ENCODE results near the gene PPP4R3A.

The PPP4R3A gene

DNA sequence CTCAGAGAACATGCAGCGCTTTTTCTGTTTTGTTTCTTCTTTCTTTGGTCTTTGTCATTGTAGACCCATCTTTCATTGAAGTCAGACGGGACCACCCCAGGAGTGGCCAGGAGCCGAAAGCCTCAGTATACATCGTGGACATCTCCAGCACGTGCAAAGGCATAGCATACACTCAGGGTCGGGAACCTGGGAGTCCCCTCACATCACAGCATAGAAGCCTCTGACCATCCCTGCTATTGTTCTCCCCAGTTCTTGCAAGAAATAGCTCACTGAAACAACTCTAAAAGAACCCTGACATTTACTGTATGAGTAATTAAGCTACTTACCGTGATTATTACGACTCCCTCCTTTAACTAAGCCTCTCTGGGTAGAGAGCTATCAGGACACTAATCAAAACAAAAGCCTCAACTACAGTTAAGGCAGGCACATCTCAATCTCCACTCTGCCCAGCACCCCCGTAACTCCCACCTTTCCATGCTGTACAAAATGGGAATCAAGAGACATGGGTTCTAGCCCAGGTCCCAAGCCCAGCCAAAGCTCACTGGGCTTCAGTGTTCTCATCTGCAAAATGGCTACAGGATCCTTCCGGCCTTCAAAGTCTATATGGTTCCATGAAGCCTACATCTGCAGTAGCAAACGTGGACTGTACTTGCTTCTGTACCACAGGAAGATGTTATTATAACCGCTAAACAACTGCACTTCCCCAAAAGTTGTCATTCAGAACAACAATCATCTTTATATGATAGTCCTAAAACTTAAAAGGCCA lies 99.2 kb downstream of the PPP4R3A start:
- ChIA-PET POLR2A (no interaction called here), CTCF (interaction anchor here (2.0 kb wide), 1 partner anchor 87 kb away, joined by 6 read pairs; no protein-coding TSS in a partner anchor)
- H3K4me3 ChIP-seq (ENCODE audit: low read depth, low read length): no peak overlapping the region
- no peak for TF ChIP-seq ZNF747 (tag by site-specific recombination; IDR thresholded peaks at IDR 0.05)
- TF ChIP-seq, protein P1, sequence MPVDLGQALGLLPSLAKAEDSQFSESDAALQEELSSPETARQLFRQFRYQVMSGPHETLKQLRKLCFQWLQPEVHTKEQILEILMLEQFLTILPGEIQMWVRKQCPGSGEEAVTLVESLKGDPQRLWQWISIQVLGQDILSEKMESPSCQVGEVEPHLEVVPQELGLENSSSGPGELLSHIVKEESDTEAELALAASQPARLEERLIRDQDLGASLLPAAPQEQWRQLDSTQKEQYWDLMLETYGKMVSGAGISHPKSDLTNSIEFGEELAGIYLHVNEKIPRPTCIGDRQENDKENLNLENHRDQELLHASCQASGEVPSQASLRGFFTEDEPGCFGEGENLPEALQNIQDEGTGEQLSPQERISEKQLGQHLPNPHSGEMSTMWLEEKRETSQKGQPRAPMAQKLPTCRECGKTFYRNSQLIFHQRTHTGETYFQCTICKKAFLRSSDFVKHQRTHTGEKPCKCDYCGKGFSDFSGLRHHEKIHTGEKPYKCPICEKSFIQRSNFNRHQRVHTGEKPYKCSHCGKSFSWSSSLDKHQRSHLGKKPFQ (tag by site-specific recombination; IDR thresholded peaks at IDR 0.05): no peak
- TF ChIP-seq ZNF114 (tag by site-specific recombination; IDR thresholded peaks at IDR 0.05): no peak
- TF ChIP-seq ZNF248 (tag by site-specific recombination; IDR thresholded peaks at IDR 0.05): no peak
- no peak for TF ChIP-seq GLI4 (tag by site-specific recombination; IDR thresholded peaks at IDR 0.05)
- no peak for TF ChIP-seq ZNF214 (tag by site-specific recombination; IDR thresholded peaks at IDR 0.05; ENCODE audit: borderline replicate concordance)
- TF ChIP-seq, protein P2, sequence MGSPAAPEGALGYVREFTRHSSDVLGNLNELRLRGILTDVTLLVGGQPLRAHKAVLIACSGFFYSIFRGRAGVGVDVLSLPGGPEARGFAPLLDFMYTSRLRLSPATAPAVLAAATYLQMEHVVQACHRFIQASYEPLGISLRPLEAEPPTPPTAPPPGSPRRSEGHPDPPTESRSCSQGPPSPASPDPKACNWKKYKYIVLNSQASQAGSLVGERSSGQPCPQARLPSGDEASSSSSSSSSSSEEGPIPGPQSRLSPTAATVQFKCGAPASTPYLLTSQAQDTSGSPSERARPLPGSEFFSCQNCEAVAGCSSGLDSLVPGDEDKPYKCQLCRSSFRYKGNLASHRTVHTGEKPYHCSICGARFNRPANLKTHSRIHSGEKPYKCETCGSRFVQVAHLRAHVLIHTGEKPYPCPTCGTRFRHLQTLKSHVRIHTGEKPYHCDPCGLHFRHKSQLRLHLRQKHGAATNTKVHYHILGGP (tag by site-specific recombination; IDR thresholded peaks at IDR 0.05): no peak
- no peak for TF ChIP-seq ZNF175 (tag by site-specific recombination; IDR thresholded peaks at IDR 0.05)
- TF ChIP-seq ZNF274 (IDR thresholded peaks at IDR 0.05; ENCODE audit: low read length): no peak
- no peak for TF ChIP-seq ZNF274 (tag by site-specific recombination; IDR thresholded peaks at IDR 0.05; ENCODE audit: borderline replicate concordance)
- no peak for TF ChIP-seq GLI2 (tag by site-specific recombination; IDR thresholded peaks at IDR 0.05; ENCODE audit: borderline replicate concordance, low read depth)
- no peak for TF ChIP-seq MYNN (tag by site-specific recombination; IDR thresholded peaks at IDR 0.05; ENCODE audit: borderline replicate concordance)
- no peak for TF ChIP-seq ZNF677 (tag by site-specific recombination; IDR thresholded peaks at IDR 0.05)
- no peak for TF ChIP-seq ZNF843 (tag by site-specific recombination; IDR thresholded peaks at IDR 0.05)
- no peak for TF ChIP-seq ZNF223 (tag by site-specific recombination; IDR thresholded peaks at IDR 0.05)
- peaks cover 0 to 20% of the 10 kb centered on the region in 2 experiments; a peak in 2 of 3 replicates for H3K36me3 ChIP-seq (ENCODE audit: control insufficient read depth in 2 of 2, insufficient read depth in 1 of 2, low read length in 2 of 2)
- no peaks in the 10 kb centered on the region for H3K4me1 ChIP-seq (ENCODE audit: control insufficient read depth, insufficient read depth, low read length)
- H3K27ac ChIP-seq (ENCODE audit: extremely low read depth, low read depth, low read length): no peak overlapping the region
- no peaks in the 10 kb centered on the region for H3K9me3 ChIP-seq (ENCODE audit: control insufficient read depth, insufficient read depth, low read depth, low read length)

DNA sequence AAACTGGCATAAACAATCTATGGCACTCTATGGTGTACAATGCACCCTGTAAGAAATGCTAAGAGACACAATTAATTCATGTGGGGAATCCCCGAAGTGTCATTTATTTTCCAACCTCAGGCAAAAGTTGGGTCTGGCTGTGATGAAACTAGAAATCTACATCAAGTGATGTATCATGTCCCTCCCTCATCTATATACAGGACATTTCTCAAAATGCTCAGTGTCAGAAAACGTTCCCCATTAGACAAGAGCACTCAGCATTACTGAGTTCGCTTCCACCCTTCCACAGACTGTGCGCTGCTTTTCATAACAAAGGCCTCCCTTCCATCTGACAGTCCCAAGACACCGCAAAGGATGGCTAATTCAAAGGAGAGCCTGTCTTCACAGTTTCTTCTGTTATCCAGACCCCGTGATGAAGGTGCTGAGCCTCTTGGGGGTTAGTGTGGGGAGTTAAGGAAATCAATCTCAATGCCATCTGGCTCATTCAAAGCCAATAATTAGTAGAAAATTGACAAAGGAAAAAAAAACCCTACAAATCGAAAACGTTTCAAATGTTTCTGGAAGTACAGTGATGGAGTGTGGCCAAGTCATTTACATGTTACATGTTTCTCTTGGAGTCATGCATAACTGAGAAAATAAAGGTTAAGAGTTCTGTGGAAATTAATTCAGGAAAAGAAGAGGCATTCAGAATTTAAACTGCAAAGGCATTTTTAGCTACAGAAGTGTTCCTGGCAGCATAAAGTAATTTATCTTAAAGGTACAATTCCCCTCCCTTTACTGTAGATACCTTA lies 100.0 kb downstream of the PPP4R3A start:
- POLR2A ChIA-PET: no interaction called here
- Histone ChIP-seq H3K36me3 (ENCODE audit: control insufficient read depth in 2 of 2, insufficient read depth in 1 of 2, low read length in 2 of 2) (peaks cover 0 to 23% of the 10 kb centered on the region in 2 experiments; a peak in 2 of 3 replicates), H3K27ac (ENCODE audit: extremely low read depth, low read depth, low read length) (no peak overlapping the region), H3K4me3 (ENCODE audit: low read depth, low read length) (no peak overlapping the region), H3K9me3 (ENCODE audit: control insufficient read depth, insufficient read depth, low read depth, low read length) (no peaks in the 10 kb centered on the region), H3K4me1 (ENCODE audit: control insufficient read depth, insufficient read depth, low read length) (no peaks in the 10 kb centered on the region)
- CTCF ChIA-PET: interaction anchor here (2.0 kb wide), 1 partner anchor 87 kb away, joined by 6 read pairs; no protein-coding TSS in a partner anchor
- TF ChIP-seq MZF1 (tag by site-specific recombination; IDR thresholded peaks at IDR 0.05; ENCODE audit: borderline replicate concordance) (no peak), ZNF350 (tag by site-specific recombination; IDR thresholded peaks at IDR 0.05) (no peak), GFI1B (tag by site-specific recombination; IDR thresholded peaks at IDR 0.05) (no peak), ZBTB48 (tag by site-specific recombination; IDR thresholded peaks at IDR 0.05) (no peak), SP2 (tag by site-specific recombination; IDR thresholded peaks at IDR 0.05) (no peak), ZEB2 (tag by site-specific recombination; IDR thresholded peaks at IDR 0.05) (no peak)
- TF ChIP-seq, protein P3, sequence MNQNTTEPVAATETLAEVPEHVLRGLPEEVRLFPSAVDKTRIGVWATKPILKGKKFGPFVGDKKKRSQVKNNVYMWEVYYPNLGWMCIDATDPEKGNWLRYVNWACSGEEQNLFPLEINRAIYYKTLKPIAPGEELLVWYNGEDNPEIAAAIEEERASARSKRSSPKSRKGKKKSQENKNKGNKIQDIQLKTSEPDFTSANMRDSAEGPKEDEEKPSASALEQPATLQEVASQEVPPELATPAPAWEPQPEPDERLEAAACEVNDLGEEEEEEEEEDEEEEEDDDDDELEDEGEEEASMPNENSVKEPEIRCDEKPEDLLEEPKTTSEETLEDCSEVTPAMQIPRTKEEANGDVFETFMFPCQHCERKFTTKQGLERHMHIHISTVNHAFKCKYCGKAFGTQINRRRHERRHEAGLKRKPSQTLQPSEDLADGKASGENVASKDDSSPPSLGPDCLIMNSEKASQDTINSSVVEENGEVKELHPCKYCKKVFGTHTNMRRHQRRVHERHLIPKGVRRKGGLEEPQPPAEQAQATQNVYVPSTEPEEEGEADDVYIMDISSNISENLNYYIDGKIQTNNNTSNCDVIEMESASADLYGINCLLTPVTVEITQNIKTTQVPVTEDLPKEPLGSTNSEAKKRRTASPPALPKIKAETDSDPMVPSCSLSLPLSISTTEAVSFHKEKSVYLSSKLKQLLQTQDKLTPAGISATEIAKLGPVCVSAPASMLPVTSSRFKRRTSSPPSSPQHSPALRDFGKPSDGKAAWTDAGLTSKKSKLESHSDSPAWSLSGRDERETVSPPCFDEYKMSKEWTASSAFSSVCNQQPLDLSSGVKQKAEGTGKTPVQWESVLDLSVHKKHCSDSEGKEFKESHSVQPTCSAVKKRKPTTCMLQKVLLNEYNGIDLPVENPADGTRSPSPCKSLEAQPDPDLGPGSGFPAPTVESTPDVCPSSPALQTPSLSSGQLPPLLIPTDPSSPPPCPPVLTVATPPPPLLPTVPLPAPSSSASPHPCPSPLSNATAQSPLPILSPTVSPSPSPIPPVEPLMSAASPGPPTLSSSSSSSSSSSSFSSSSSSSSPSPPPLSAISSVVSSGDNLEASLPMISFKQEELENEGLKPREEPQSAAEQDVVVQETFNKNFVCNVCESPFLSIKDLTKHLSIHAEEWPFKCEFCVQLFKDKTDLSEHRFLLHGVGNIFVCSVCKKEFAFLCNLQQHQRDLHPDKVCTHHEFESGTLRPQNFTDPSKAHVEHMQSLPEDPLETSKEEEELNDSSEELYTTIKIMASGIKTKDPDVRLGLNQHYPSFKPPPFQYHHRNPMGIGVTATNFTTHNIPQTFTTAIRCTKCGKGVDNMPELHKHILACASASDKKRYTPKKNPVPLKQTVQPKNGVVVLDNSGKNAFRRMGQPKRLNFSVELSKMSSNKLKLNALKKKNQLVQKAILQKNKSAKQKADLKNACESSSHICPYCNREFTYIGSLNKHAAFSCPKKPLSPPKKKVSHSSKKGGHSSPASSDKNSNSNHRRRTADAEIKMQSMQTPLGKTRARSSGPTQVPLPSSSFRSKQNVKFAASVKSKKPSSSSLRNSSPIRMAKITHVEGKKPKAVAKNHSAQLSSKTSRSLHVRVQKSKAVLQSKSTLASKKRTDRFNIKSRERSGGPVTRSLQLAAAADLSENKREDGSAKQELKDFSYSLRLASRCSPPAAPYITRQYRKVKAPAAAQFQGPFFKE (tag by site-specific recombination; IDR thresholded peaks at IDR 0.05; ENCODE audit: borderline replicate concordance): no peak
- TF ChIP-seq, protein P4, sequence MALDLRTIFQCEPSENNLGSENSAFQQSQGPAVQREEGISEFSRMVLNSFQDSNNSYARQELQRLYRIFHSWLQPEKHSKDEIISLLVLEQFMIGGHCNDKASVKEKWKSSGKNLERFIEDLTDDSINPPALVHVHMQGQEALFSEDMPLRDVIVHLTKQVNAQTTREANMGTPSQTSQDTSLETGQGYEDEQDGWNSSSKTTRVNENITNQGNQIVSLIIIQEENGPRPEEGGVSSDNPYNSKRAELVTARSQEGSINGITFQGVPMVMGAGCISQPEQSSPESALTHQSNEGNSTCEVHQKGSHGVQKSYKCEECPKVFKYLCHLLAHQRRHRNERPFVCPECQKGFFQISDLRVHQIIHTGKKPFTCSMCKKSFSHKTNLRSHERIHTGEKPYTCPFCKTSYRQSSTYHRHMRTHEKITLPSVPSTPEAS (tag by site-specific recombination; IDR thresholded peaks at IDR 0.05): no peak
